SU-DHL-6 (cell line): ENCODE measurements around the gene SCNM1.

Experiments
- EZH2phosphoT487 ChIP-seq: fragments of 200-600 bp; sonication (generic), shearing (Covaris generic); conservative IDR thresholded peaks from 2 replicates; pipeline ENCODE4 v1.6.1; 2018; ENCODE audit warnings: mild to moderate bottlenecking, antibody characterized with exemption, low read length, moderate library complexity, mixed read lengths
- TF ChIP-seq, protein P1 (sequence below): fragments of 200-600 bp; sonication (generic); IDR thresholded peaks from one replicate; pipeline ENCODE4 v1.5.1; 2017; ENCODE audit warnings: antibody characterized with exemption, mild to moderate bottlenecking, low read length, moderate library complexity; ENCODE audit not compliant: insufficient read depth, poor library complexity, severe bottlenecking

DNA sequence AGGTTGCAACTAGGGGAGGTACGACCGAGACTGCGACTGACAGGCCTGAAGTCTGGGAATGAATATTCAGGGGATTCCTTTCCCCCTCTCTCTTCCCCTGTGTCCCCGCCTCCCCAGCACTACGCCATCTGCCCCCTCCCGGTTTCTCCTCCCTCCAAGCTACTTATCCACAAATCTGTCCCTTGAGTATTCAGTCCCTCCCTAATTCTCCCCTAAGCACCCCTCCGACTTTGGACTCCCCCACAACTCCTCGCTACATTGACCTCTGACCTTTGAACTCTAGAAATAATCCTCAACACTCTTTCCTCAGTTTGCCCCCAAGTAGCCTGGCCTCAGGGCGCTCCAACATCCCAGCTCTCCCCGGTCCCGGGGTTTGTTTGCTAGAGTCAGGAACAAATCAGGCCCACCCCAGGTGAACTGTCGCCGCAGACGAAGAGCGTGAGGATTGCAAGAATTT, 635 bp upstream of the SCNM1 start:
- TF ChIP-seq, protein P1, sequence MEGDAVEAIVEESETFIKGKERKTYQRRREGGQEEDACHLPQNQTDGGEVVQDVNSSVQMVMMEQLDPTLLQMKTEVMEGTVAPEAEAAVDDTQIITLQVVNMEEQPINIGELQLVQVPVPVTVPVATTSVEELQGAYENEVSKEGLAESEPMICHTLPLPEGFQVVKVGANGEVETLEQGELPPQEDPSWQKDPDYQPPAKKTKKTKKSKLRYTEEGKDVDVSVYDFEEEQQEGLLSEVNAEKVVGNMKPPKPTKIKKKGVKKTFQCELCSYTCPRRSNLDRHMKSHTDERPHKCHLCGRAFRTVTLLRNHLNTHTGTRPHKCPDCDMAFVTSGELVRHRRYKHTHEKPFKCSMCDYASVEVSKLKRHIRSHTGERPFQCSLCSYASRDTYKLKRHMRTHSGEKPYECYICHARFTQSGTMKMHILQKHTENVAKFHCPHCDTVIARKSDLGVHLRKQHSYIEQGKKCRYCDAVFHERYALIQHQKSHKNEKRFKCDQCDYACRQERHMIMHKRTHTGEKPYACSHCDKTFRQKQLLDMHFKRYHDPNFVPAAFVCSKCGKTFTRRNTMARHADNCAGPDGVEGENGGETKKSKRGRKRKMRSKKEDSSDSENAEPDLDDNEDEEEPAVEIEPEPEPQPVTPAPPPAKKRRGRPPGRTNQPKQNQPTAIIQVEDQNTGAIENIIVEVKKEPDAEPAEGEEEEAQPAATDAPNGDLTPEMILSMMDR, result no peak
- TF ChIP-seq EZH2phosphoT487, result no peak
